ENCODE data around the gene CLDN11.

CLDN11 gene

DNA sequence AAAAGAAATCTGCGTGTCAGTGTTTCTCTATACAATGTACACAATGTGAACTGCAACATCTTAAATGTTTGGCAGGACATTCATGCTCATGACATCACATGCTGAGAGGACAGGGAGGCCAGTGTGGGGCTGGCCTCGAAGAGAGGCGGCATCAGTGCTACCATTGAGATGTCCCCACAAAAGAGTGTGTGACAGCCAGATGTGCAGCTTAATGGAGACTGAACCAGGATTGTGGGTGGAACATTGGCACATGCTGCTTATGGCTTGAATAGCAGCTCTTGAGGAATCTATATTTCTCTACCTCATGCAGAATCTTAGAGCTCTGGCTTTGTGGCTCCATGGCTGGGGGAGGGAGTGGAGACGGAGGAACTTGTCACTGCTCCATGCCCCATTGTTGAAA, 18.5 kb downstream of the CLDN11 start:
- no peak overlapping the region for H3K4me3 ChIP-seq (ENCODE audit: low read length)
- no peak for DNase-seq (ENCODE audit: low read depth)
- TF ChIP-seq, protein P1, sequence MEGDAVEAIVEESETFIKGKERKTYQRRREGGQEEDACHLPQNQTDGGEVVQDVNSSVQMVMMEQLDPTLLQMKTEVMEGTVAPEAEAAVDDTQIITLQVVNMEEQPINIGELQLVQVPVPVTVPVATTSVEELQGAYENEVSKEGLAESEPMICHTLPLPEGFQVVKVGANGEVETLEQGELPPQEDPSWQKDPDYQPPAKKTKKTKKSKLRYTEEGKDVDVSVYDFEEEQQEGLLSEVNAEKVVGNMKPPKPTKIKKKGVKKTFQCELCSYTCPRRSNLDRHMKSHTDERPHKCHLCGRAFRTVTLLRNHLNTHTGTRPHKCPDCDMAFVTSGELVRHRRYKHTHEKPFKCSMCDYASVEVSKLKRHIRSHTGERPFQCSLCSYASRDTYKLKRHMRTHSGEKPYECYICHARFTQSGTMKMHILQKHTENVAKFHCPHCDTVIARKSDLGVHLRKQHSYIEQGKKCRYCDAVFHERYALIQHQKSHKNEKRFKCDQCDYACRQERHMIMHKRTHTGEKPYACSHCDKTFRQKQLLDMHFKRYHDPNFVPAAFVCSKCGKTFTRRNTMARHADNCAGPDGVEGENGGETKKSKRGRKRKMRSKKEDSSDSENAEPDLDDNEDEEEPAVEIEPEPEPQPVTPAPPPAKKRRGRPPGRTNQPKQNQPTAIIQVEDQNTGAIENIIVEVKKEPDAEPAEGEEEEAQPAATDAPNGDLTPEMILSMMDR (conservative IDR thresholded peaks at IDR 0.05; ENCODE audit: low read depth, low read length) = no peak

DNA sequence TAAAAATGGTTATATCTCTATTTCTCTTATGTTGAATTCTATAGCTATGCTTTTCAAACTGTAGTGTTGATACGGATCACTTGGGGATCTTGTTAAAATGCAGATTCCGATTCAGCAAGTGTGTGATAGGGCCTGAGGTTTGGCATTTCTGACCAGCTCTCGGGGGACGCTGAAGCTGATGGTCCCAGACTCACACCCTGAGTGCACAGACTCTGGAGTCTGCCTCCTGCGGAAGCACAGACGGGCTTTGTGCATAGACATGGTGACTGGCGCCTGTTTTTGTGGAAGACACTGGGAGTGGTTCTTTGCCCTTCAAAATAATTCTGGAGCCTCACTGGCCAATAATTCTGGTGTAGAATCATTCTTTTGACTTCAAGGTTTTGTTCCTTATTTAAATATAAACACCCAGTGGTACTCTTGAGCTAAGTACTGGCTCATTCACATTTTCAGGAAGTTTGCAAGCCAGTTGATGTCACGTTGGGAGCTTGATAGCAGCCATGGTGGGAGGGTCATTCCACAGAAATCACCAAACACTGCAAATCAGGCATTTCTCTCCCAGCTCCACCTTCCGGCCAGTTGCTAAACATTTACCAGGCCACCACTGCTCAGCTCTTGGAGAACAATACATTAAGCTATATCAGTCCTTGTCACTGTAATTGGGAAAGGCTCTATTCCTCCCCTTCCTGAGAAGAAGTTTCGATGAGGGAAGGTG, 19.2 kb downstream of the CLDN11 start:
- H3K4me3 ChIP-seq (ENCODE audit: low read length) = no peak overlapping the region
- TF ChIP-seq, protein P1 (conservative IDR thresholded peaks at IDR 0.05; ENCODE audit: low read depth, low read length) = no peak
- DNase-seq (ENCODE audit: low read depth) = no peak

- no peak overlapping the region for H3K4me3 ChIP-seq (ENCODE audit: low read length)
- DNase-seq (ENCODE audit: low read depth) = no peak
- TF ChIP-seq, protein P1 (conservative IDR thresholded peaks at IDR 0.05; ENCODE audit: low read depth, low read length) = no peak
Observed at GRCh38 chr3:170438836-170439235, 20.2 kb downstream of the CLDN11 start.

- DNase-seq (ENCODE audit: low read depth) = no peak
- TF ChIP-seq, protein P1 (conservative IDR thresholded peaks at IDR 0.05; ENCODE audit: low read depth, low read length) = no peak
Observed at GRCh38 chr3:170440344-170440743, 21.7 kb downstream of the CLDN11 start.

GRCh38 chr3:170441412-170441811, 22.7 kb downstream of the CLDN11 start:
- H3K4me3 ChIP-seq (ENCODE audit: low read length) = no peak overlapping the region
- no peak for DNase-seq (ENCODE audit: low read depth)
- TF ChIP-seq, protein P1 (conservative IDR thresholded peaks at IDR 0.05; ENCODE audit: low read depth, low read length) = no peak

More at GRCh38 chr3:170440344-170440743, 21.7 kb downstream of the CLDN11 start:
- H3K4me3 ChIP-seq (ENCODE audit: low read length) = no peak overlapping the region

- DNase-seq (ENCODE audit: low read depth) = no peak
- H3K4me3 ChIP-seq (ENCODE audit: low read length) = no peak overlapping the region
- TF ChIP-seq, protein P1 (conservative IDR thresholded peaks at IDR 0.05; ENCODE audit: low read depth, low read length) = no peak
Observed at GRCh38 chr3:170442947-170443346, 24.3 kb downstream of the CLDN11 start.

GRCh38 chr3:170443457-170443856, 24.8 kb downstream of the CLDN11 start:
- no peak for DNase-seq (ENCODE audit: low read depth)
- TF ChIP-seq, protein P1 (conservative IDR thresholded peaks at IDR 0.05; ENCODE audit: low read depth, low read length) = no peak
- H3K4me3 ChIP-seq (ENCODE audit: low read length) = no peak overlapping the region
